Inflammatory macrophage treated with lipopolysaccharide for 1 hour (primary cell): ENCODE results near the gene NXT1.
"Not testable (repeated sequence)": the region's sequence is repeated elsewhere in the genome, so short reads cannot be mapped to it uniquely, and the experiment has no call there.

Experiments
- DNase-seq, 2 donors: peaks; one replicate each; pipeline ENCODE4 v3.0.0-alpha.2; 2020 to 2022

The NXT1 gene

DNA sequence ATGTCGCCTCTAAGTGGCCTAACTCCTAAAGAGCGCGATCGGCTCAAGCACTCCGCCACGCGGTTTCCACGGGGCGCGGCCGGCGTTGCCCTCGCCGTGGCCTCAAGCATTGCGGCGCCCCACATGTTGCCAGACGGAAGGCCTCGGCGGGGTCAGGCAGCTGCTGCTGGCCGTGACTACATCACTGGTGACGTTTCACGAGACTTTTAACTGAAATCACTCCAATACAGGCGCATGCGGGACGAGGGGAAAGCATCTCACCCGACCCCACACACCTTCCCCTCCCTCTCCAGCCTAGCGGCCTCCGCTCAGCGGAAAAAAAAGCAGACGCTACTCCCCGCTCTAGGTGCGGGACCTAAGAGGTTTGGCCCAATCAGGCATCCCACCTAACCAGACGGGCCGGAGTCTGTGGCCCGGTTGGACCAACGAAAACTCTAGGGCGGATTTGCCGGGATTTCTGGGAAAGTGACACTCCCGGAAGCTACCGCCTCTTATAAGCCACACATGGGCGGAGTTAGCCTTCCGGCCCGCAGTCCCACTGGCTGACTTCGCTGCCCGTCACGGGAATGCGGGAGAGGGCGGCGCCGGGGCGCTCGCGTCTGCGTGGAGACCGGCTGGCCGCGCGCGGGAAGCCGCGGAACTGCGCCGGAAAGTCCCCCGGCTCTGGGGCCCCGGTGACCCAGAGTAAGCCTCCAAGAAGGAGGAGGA is at the start of gene NXT1:
NXT1 (plus strand) TSS at position 596 of the 708 bp plus-strand sequence. CDS start 3,251 bp downstream, outside the sequence.
- peak; percentile 98 to 100 for DNase-seq

DNA sequence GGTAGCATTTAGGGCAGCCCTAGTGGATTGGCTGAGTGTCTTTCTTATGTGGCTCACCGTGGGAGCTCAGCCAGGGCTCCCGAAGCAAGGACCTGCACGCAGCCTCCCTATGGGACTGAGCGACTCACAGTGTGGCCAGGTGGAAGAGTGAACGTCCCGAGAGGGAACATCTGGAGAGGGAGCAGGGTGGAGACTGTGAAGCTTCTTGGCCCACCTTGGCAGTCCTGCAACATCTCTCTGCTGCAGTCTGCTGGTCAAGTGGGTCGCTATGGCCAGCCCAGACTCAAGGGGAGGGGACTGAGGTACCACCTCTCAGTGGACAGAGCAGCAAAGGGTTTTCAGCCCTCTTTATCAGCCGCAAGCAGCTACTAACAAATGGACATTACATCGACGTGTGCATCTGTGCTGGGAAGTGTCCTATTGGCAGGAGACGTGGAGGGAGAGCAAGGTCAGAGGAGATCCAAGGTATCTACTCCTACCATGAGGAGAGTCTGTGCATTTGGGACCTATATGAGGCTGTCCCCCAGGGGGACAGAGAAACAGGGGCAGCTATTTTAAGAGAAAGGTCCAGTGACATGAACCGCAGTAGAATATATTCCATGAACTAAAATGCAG is 49.0 kb upstream of the NXT1 start:
- DNase-seq, result no peak

DNA sequence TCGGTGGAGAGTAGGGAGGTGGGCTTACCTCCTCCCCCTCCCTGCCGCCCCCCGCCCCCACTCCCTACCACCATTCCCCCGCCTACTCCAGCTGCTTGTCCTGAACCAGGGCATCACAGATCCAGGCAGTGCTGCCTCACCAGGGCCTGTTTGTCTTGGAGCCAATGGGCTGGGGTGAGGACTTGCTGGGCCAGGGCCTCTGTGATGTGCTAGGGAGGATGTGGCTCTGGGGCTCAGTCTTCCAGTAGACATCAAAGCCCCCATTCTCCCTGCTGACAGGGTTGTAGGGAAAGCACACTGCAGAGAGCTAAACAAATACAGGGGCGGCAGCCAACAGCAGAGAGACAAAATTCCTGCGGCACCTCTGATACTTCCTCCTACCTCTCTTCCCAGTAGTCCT is 48.2 kb upstream of the NXT1 start:
- no peak for DNase-seq

DNA sequence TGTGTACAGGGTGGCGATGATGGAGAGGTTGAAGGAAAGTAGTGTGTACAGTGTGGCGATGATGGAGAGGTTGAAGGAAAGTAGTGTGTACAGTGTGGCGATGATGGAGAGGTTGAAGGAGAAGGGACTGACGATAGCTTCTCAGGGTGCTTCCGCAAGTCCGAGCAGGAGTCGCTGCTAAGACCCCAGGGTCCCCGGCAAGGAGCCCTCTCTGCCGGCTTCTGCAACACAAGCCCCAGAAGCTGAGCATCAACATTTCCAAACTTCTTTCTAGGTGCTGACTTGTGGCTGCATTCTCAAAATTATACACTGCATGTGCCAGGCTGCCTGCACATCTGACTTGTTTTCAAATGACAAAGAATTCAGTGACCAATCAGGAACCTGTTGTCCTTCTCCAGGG is 47.8 kb upstream of the NXT1 start:
- DNase-seq, result no peak

DNA sequence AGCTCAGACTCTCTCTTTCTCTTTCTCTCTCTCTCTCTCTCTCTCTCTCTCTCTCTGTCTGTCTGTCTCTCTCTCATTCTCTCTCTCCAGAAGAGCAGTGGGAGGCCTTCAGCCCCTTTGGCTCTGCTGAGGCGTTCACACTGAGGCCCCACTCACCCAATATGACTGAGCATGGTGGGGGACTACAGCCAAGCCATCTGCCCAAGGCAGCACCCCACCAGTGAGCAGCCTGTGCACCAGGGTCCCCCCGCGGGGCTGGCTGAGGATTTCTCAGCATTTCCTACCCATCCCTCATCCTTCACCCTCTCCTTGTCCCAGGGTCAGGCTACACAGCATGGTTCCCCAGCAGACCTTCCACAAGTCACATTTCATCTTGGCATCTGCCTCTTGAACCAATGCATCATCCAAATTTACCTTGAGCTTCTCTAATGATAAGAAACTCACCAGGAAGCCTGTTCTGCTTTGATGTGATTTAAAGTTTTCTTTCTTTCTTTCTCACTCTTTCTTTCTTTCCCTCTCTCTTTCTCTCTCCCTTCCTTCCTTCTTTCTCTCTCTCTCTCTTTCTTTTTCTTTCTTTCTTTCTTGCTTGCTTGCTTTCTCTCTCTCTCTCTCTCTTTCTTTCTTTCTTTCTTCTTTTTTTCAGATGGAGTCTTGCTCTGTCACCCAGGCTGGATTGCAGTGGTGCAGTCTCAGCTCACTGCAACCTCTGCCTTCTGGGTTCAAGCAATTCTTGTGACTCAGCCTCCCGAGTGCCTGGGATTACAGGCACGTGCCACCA is 47.1 kb upstream of the NXT1 start:
- no peak for DNase-seq

DNA sequence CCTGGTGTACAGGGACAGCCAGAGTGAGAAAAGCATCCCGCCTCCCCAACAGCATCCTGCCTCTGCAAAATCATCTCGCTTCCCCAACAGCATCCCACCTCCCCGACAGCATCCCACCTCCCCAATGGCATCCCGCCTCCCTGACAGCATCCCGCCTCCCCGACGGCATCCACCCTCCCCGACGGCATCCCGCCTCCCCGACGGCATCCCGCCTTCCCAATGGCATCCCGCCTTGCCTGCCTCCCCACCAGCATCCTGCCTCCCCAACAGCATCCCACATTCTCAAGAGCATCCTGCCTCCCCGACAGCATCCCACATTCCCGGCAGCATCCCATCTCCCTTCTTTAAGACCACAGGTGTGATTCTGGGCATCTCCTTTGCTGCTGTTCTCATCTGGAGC is 46.0 kb upstream of the NXT1 start:
- DNase-seq, result no peak

DNA sequence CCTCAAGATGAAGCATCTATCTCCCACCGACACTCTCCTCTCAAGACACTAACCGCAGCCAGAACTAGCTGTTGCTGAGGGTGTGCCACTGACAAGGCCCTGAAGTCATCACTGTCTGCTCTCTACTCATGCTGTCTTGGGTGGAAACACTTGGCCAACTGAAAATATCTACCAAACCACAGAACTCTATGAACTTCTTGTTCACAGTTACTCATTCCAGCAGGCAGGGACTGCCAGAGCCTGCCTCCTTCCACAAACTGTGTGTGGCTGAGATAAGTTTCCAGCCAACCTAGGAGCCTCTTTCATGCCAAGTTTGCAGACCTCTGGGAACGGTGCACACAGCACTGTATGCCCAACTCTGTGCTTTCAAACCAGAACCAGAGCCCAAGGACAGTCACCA is 45.5 kb upstream of the NXT1 start:
- DNase-seq, result no peak

DNA sequence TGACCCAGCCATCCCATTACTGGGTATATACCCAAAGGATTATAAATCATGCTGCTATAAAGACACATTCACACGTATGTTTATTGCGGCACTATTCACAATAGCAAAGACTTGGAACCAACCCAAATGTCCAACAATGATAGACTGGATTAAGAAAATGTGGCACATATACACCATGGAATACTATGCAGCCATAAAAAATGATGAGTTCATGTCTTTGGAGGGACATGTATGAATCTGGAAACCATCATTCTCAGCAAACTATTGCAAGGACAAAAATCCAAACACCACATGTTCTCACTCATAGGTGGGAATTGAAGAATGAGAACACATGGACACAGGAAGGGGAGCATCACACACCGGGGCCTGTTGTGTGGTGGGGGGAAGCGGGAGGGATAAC is 43.2 kb upstream of the NXT1 start:
- not testable (repeated sequence) for DNase-seq

DNA sequence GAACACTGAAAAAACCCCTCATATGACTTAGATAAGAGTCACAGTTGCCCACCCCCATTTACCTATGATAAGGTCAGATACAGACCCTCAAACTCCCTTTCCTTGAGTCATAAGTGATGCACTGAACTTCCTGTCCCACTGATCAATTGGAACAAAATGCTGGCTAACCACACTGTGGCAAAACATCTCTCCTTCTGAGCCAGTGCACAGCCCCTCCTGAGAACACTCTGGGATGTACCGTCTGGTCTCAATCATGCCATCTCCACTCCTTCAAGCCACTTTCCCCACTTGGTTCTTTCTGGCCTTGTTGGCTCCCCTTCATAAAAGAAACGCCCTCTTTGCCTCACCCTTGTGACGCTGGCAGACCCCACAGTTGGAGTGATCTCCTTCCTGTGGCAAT is 42.6 kb upstream of the NXT1 start:
- no peak for DNase-seq

DNA sequence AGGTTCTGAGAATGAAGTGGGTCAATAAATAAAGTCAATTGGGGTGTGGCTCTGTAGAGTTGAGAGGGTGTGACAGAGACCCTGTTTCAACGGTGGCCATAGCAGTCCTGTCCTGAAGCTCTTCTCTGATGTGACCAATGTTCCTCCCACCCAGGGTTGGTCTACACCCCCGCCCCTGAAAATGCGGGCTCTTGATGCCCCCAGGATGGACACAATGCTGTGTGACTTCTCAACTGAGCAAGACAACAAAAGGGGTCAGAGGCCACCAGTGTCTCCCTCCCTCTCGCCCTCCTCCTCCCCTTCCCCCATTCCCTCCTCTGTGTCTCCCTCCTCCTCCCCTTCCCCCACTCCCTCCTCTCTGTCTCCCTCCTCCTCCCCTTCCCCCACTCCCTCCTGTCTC is 41.7 kb upstream of the NXT1 start:
- DNase-seq, result no peak

DNA sequence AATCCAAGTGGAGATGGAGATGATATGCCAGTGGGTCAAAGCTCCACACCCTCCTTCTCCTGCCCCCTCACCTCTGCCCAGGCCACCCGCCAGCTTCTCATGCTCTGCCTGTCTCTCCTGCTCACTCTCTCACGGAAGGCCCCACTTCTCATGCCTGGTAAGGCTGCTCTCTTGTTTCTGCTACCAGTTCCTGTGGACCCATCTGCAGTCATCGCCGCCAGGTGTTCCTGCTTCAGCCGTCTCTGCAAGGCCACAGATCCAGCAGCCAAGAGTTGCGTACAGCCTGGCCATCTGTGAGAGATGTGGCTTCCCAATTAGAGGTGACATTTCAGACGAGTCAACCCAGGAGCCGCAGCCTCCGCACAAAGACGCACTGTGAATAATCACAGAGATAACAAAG is 40.8 kb upstream of the NXT1 start:
- DNase-seq, result no peak

DNA sequence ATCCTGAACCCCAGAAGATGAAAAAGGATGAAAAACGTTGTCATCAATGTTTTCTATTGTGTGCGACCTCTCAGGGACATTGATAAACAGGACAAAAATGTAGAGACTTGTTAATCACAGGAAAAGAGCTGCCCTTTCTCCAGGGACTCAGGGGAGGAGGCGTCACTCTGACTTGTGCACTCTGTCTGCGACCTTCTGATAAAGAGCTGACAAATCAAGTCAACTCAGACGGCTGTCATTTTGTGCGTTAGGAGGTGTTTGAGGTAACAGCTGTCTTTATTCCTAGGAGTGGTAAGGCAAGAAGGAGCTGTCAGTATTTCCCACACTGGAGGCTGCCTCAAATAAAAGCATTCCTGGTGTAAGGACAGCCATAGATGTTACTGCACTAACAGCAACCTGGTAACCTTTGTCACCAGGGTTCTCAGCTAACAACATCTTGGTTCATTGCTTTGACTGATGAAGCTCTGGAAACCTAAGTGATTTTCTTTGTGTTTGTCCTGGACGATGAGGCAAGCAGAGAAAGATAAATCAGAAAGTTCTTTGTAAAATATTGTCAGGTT is 38.6 kb upstream of the NXT1 start:
- DNase-seq, result no peak

DNA sequence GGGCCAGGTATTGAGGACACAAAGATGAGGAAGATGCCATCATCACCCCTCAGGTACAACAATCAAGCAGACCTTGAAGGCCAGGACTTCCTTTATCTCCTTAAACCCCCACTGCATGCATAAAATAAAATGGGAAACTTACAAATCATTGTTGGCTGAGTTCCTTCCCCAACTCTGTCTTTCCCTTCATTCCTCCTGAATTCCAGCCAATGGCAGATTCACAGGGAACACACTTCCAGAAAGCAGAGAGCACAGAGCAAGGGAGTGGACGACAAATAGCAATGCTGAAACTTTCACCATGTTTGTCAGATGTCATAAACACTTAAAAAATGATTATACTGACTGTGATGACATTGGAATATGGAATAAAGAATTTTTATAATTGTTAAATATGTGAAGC is 37.3 kb upstream of the NXT1 start:
- DNase-seq, result no peak

DNA sequence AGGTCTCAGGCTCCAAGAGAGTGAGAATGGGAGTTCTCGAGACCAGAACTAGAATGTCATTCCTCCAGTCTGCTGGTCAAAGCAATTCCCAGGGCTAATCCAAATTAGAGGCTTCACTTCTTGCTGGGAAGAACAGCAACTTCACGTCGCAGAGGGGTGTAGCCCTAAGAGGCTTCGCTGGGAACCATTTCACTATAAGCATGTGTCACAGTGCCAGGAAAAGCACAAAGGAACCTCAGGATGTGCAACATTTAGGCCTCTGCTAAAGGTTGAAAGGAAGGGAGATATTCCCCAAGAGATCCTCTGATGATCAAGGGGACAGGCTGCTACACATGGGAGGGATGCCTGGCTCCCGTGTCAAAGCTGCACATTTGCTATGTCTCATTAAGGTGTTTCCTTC is 35.9 kb upstream of the NXT1 start:
- no peak for DNase-seq

DNA sequence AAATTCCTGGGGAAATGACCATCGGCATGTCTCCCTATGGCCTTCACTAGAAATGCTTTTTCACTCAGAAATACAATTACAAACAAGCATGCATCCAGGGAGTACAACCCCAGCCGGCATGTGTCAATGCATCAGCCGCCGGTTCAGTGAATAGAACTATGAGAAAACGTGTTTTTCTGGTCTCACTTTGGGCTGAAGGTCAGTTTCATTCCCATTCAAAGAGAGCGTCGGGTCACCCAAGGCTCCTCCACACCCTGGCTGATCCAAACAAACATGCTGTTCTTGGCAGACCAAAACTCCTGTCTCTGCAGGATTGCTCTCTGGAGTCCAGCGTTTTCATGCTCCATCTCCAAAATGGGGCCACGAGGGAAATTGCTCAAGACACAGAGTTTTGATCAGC is 35.5 kb upstream of the NXT1 start:
- DNase-seq, result no peak

DNA sequence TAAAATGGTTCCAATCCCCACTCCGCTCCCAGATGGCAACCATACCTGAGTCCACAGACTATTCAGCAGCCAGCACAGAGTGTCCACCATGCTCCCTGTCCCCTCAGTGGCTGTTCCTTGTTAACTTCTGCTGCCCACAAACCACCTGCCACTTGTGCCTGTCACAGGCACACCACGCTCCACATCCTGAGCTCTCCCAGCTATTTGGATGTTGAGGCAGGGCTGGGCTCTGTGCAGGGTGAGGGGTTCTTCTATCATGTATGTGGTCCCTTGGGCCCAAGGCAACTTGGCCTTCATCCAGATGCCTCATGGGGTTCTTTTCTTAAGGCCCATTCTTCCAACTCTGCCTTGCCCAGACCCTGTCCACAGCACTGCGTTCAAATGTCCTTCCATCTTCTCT is 34.0 kb upstream of the NXT1 start:
- no peak for DNase-seq

DNA sequence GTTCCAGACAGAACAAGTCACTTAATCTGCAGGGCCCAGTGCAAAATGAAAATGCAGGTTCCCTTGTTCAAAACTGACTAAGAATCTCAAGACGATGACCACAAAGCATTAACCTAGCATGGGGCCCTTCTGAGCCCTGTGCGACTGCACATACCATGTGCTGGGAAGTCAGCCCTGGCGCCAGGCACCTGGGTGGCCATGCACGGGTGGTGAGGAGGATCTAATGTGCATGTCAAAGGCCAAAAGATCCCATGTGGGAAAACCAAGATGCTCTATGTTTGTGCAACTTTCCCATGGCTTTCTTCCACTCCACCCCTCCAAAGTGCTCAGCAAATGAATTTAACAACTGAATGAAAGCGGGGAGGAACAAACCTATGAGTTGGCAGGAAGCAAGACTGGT is 33.5 kb upstream of the NXT1 start:
- no peak for DNase-seq

DNA sequence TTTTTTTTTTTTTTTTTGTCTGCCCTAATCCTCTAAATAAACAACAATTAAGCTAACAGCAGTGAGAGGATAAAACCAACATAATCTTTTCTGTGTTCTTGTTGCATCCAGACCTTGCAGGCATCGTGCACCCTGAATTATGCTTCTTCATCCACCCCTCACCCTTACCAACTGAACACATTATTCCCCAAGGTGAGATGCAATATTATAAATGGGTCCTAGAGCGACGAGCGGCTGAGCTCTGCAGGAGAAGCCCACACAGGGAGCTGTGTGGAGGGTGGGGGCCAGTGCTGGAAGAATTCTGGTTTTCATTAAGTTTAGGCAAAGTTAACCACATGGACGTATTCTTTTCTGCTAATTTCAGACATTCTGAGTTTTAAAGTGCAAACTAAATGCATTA is 32.2 kb upstream of the NXT1 start:
- no peak for DNase-seq

DNA sequence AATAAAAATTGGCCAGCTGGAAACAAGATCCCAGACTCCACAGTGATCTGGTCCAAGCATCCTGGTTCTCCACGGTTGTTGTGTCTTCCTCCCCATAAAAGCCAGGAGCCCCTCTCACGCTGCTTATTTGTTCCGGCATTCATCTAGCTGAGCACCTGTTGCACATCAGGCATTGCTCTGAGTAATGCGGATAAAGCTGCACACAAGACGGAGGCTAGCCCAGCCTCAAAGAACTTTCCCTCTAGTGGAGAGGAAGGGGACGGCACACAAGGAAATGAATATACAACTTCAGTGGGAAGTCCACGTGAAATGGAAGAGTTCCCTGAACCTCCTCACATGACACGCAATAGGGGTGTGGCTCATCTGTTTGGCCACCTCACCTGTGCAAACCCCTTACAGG is 30.3 kb upstream of the NXT1 start:
- peak in 1 of 2 donors; percentile 5 for DNase-seq

DNA sequence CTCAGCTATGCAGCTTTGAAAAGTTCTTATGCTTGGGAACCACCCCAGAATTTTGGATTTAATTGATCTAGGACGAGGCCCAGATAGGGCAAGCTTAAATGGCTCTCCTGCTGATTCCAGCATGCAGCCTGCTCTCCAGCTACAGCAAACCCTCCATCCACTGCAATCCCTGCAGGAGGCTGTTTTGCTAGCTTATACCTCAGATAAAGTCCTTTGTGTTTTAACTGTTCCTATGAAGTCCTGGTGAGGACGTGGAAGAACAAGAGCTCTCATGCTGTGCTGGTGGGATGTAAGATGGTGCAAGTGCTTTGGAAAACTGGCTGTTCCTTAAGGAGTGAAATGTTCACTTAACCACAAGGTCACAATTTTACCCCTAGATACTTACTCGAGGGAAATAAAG is 25.5 kb upstream of the NXT1 start:
- no peak for DNase-seq

DNA sequence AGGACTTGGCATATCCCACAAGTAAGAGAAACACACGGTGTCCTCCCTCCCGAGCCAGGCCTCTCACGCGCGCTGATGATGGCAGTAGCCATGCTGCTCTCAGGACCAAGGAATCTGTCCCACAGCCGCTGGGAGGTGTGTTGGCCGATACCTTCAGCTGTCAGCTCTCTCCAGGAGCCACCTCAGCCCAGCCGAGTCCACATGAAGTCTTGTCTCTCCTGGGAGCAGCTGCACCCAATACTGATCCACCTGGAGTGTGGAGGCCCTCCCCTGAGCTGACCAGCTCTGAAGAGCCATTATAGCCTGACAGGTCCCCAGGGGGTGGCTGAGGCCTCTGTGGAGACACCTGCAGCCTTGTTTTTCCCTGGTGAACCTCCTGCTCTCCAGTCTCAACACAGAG is 23.8 kb upstream of the NXT1 start:
- no peak for DNase-seq

DNA sequence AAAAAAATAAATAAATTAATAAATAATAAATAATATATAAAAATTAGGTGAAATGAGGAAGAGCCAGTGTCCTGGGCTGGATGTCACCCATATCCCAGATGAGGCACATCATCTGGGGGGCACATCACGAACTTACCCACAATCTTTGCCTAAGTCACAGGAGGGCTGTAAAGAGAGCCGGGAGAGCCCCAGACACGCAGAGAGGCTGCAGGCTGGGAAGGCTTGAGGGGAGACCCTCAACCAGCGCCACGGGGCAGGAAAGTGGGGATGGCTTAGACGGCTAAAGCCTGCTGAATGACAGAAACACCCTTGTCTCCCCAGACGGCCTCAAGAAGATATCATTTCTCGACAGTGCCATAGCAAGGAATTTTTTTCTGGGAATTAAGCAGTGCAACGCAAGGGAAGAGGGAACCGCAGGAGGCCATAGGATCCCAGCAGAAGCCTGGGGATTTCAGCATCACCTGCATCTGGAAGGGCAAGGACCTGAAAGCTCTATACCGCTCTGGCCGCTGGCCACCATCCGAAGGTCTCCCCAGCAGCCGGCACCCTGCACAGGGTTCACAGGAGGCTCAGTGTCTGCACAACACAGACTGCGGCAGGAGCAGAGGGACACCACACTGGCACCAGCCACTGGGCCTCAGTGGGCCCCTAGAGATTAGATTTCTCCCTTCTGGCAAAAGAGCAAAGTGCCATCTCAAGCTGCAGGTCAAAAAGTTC is 22.8 kb upstream of the NXT1 start:
- no peak for DNase-seq
